ENCODE data around the gene SCARF2. TPM values are rescaled to one million over a fixed set of nuclear protein-coding genes. Genes with fewer than 3 reads are reported as not detected.
A peak's percentile ranks its signal among the peaks of the same experiment; 100 is the strongest.
"Not testable (repeated sequence)": the region's sequence is repeated elsewhere in the genome, so short reads cannot be mapped to it uniquely, and the experiment has no call there.

SCARF2 gene
- total and polyA plus RNA-seq, 10 donors = 1.1 to 18.0 (median 9.4) TPM

DNA sequence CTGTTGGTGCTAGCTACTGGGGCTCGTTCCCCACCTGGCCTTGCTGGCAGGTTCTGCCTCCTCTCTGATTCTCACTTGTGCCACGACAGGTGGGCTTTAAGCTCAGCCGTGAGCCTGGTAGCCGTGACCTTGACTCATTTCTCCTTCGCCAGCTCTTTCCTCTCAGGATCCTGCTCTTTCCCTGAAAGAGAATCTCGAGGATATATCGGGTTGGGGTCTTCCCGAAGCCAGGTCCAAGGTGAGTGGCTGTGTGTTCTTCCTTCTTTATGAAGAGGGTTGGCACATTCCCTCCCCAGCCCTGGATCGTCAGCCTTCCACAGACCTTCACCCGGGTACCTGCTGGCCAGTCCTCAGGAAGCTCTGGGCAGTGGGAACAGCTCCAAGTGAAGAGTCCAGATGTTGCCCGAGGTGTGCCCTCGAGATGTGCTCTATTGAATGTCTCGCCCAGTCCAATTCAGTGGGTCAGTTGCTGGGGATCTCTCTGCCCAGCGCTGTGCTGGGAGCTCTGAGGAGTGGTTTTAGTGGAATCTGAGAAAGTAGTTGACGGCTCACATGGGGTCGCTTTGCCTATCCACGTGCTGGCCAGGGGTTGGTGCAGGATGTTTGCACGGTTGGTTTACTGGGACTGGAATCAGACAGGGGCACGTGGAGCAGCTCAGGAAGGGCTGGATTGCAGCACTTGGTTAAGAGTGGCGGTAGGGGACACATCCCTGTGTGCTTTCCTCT lies 42.3 kb downstream of the SCARF2 start:
- Histone ChIP-seq H3K27me3 (replicated peaks in 1 of 7) (no peaks in the 10 kb centered on the region), H3K36me3 (peaks cover 0 to 3% (median under 1%) of the 10 kb centered on the region in 6 donors), H3K9me3 (no peaks in the 10 kb centered on the region), H3K4me3 (peak overlapping the region in 2 of 8 donors; percentile 87 to 95), H3K27ac (no peak overlapping the region), H3K4me1 (peaks cover 10 to 38% (median 29%) of the 10 kb centered on the region in 6 donors)
- DNase-seq = no peak
- TF ChIP-seq POLR2A (IDR thresholded peaks at IDR 0.05) = no peak
- TF ChIP-seq, protein P1, sequence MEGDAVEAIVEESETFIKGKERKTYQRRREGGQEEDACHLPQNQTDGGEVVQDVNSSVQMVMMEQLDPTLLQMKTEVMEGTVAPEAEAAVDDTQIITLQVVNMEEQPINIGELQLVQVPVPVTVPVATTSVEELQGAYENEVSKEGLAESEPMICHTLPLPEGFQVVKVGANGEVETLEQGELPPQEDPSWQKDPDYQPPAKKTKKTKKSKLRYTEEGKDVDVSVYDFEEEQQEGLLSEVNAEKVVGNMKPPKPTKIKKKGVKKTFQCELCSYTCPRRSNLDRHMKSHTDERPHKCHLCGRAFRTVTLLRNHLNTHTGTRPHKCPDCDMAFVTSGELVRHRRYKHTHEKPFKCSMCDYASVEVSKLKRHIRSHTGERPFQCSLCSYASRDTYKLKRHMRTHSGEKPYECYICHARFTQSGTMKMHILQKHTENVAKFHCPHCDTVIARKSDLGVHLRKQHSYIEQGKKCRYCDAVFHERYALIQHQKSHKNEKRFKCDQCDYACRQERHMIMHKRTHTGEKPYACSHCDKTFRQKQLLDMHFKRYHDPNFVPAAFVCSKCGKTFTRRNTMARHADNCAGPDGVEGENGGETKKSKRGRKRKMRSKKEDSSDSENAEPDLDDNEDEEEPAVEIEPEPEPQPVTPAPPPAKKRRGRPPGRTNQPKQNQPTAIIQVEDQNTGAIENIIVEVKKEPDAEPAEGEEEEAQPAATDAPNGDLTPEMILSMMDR (IDR thresholded peaks at IDR 0.05 in 8 of 11, conservative IDR thresholded peaks at IDR 0.05 in 3 of 11) = no peak
- TF ChIP-seq POLR2AphosphoS5 (IDR thresholded peaks at IDR 0.05) = no peak
- intact Hi-C loops (cut with DNase I; ENCODE audit: low total_unique reads) = no loop called here
- WGBS, 5 donors = 70 to 82% (median 79%) methylated on average over 18 to 20 of the region's 20 CpGs

DNA sequence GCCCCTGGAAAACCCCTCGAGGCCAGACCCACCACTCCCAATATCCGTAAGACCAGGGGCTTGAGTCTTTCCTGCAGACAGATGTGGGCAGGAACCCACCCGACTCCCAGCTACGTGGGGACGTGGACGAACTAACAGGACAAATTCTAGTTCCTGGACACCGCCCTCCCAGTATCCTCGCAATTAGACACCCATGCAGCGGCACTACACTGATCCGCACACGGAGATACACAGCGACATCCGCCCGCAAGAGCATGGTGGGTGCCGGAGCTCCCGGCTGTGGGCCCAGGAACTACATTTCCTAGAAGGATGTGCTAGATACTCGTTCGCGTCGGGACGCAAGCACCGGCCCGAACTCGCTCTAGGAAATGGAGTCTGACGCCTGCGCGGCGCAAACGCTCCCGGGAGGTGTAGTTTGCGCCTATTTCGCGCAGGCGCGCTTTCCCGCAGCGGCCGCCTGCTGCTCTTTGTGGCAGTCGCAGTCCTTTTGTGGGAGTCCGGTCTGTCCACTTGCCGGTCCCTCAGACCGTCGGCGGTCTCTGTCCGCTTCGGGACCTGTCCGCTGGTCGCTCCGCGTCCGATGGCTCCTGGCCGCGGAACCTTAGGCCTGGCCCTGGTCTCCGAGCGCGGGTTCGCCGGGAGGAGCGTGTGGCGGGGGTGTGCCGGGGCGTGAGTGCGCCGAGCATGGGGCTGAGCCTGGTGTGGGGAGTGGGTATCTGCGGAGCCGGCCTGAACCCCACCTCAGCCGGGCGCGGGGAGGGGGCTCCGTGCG lies 43.7 kb downstream of the SCARF2 start, which contains the start of gene ZNF74:
Gene ZNF74 (plus strand): TSS at position 447 of the 772 bp plus-strand sequence. CDS start 478 bp downstream, outside the sequence.
- Histone ChIP-seq H3K4me3 (peak within 1 kb of the TSS; percentile 63 to 95 (median 77)), H3K27ac (peak within 1 kb of the TSS; percentile 77 to 87 (median 80)), H3K27me3 (replicated peaks in 1 of 7) (no peaks in the 10 kb centered on the region), H3K9me3 (peaks cover 0 to 5% (median 0%) of the 10 kb centered on the region in 8 donors), H3K4me1 (peaks cover 10 to 38% (median 29%) of the 10 kb centered on the region in 6 donors), H3K36me3 (no peaks in the 10 kb centered on the region)
- intact Hi-C loops (cut with DNase I; ENCODE audit: low total_unique reads) = no loop called here
- TF ChIP-seq POLR2A (IDR thresholded peaks at IDR 0.05) (peak in 1 of 3 donors; percentile 52), POLR2AphosphoS5 (IDR thresholded peaks at IDR 0.05) (peak; percentile 92 to 94 (median 94))
- TF ChIP-seq, protein P1 (IDR thresholded peaks at IDR 0.05 in 8 of 11, conservative IDR thresholded peaks at IDR 0.05 in 3 of 11) = peak in 5 of 11 experiments; percentile 9 to 38 (median 14)
- DNase-seq = peak; percentile 95
- WGBS, 5 donors = 1% methylated on average over 53 to 71 of the region's 71 CpGs

DNA sequence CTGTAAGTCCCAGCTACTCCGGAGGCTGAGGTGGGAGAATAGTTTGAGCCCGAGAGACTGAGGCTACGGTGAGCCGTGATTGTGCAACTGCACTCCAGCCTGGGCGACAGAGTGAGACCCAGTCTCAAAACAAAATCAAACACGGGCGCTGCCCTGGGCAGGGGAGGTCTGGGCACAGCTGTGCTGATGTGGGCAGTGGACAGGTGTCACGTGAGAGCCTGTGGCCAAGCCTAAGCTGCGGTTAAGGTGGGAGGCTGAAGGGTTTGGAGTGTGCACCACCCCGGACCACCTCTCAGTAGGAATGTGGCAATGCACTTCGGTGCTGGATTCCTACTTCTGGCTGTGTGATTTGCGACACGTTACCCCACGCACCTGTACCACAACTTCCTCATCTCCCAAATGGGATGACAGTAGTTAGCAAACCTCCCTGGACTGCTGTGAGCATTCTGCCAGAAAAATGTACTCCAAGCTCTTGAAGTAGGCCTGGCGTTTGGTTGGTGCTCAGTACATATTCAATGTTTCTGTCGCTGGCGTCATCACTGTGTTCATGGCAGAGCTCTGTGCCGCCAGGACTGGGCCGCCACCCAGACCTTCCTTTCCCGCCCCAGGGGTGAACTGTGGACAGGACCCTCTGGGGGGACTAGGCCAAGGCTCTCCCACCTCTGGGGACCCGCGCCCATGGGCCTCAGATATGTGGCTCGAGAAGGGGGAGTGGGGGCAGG lies 44.5 kb downstream of the SCARF2 start:
- peak overlapping the region; percentile 77 to 87 (median 80) for H3K27ac ChIP-seq
- peaks cover 0 to 5% (median 0%) of the 10 kb centered on the region in 8 donors for H3K9me3 ChIP-seq
- no peaks in the 10 kb centered on the region for H3K36me3 ChIP-seq
- WGBS, 5 donors = 83 to 95% (median 89%) methylated on average over 22 to 23 of the region's 23 CpGs
- intact Hi-C loops (cut with DNase I; ENCODE audit: low total_unique reads) = no loop called here
- peak overlapping the region; percentile 63 to 95 (median 77) for H3K4me3 ChIP-seq
- H3K4me1 ChIP-seq = peaks cover 10 to 38% (median 29%) of the 10 kb centered on the region in 6 donors
- H3K27me3 ChIP-seq (replicated peaks in 1 of 7) = no peaks in the 10 kb centered on the region
- TF ChIP-seq POLR2AphosphoS5 (IDR thresholded peaks at IDR 0.05) (no peak), POLR2A (IDR thresholded peaks at IDR 0.05) (no peak)
- TF ChIP-seq, protein P1 (IDR thresholded peaks at IDR 0.05 in 8 of 11, conservative IDR thresholded peaks at IDR 0.05 in 3 of 11) = no peak
- peak; percentile 84 for DNase-seq

DNA sequence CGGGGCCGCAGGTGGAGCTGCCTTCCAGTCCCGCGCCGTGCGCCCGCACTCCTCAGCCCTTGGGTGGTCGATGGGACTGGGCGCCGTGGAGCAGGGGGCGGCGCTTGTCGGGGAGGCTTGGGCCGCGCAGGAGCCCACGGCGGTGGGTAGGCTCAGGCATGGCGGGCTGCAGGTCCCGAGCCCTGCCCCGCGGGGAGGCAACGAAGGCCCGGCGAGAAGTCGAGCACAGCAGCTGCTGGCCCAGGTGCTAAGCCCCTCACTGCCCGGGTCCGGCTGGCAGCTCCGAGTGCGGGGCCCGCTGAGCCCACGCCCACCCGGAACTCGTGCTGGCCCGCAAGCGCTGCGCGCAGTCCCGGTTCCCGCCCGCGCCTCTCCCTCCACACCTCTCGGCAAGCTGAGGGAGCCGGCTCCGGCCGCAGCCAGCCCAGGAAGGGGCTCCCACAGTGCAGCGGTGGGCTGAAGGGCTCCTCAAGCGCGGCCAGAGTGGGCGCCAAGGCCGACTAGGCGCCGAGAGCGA lies 45.2 kb downstream of the SCARF2 start:
- H3K4me3 ChIP-seq; H3K27me3 ChIP-seq (replicated peaks in 1 of 7); H3K27ac ChIP-seq; H3K36me3 ChIP-seq; intact Hi-C loops (cut with DNase I; ENCODE audit: low total_unique reads); H3K9me3 ChIP-seq; DNase-seq: not testable (repeated sequence)
- WGBS, 5 donors = 97 to 98% (median 97%) methylated on average over 33 to 53 of the region's 53 CpGs
- peaks cover 10 to 38% (median 29%) of the 10 kb centered on the region in 6 donors for H3K4me1 ChIP-seq

Measured in spleen (tissue), 11 donors.